ENCODE measurements around the gene CDC42EP2. TPM values are rescaled to one million over a fixed set of nuclear protein-coding genes. Genes with fewer than 3 reads are reported as not detected.
A peak's percentile ranks its signal among the peaks of the same experiment; 100 is the strongest.

The CDC42EP2 gene
- total and polyA plus RNA-seq, 10 of the 15 experiments (the other 5 are each of a cell fraction or from before 2014, with no cell fraction given) = 0.03 to 1.2 (median 0.09) TPM; not detected in 3

DNA sequence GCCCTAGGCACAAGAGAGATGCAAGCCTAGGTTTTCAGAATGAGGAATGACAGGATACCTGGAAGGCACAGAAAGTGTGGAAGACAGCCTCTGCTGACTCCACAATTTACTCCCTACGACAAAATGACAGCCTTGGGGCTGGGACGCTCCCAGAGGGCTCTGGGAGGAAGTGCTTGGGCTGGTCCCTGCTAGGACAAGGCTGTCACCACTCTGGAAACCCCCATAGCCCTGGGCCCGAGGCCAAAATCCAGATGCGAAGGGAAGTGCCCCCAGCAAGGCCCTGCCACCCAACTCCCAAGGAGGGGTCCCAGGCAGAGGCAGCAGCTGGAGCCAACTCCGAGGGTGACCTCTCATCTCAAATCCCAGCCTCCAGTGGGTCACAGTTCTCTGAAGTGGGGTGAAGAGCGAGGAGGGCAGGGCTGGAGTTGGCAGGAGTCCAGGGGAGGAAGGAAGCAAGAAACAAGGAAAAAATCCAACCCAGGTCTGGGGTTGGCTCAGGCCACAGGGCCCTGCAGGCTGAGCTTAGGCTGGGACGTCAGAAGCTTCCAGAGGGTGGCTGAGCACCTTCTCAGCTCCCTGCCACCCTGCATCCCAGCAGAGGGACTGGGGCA, 6.3 kb upstream of the CDC42EP2 start:
- Histone ChIP-seq H3K4me2 (ENCODE audit: control insufficient read depth, insufficient read depth) (no peak overlapping the region), H2AFZ (ENCODE audit: control insufficient read depth, low read depth, low read length) (no peak overlapping the region), H3K9me3 (replicated peaks; ENCODE audit: control insufficient read depth, insufficient read depth, low read length) (no peaks in the 10 kb centered on the region), H3K4me1 (ENCODE audit: control insufficient read depth, insufficient read depth, low read length) (0 out of 2 replicates have a peak, but pooled peaks cover 3% of the 10 kb centered on the region), H3K36me3 (ENCODE audit: control insufficient read depth in 2 of 2, insufficient read depth in 2 of 2, low read length in 1 of 2) (peaks cover 0 to 5% of the 10 kb centered on the region in 2 experiments; a peak in 2 of 4 replicates), H3K4me3 (no peak overlapping the region), H3K27ac (ENCODE audit: control insufficient read depth, insufficient read depth) (no peak overlapping the region), H3K79me2 (ENCODE audit: control insufficient read depth, insufficient read depth, low read length) (no peaks in the 10 kb centered on the region), H4K20me1 (ENCODE audit: control insufficient read depth, insufficient read depth) (no peaks in the 10 kb centered on the region), H3K9ac (ENCODE audit: control insufficient read depth, insufficient read depth, low read length) (no peak overlapping the region), H3K27me3 (replicated peaks in 1 of 2; ENCODE audit: control insufficient read depth in 2 of 2, insufficient read depth in 2 of 2, low read length in 1 of 2) (no peaks in the 10 kb centered on the region)
- no peak for FAIRE-seq
- ChIA-PET CTCF (interaction anchor here (0.8 to 1.2 kb wide), 2 partner anchors 22 to 33 kb away, joined by 3 read pairs; no protein-coding TSS in a partner anchor), RAD21 (ENCODE audit: unreplicated experiment) (no interaction called here), POLR2A (interaction anchor here (0.5 to 1.0 kb wide), 2 partner anchors 18 to 24 kb away, joined by 3 read pairs; no protein-coding TSS in a partner anchor), SMC1A (ENCODE audit: uncharacterized antibody, unreplicated experiment) (interaction anchor here (11.6 kb wide), 1 partner anchor 31 kb away, joined by 180 read pairs; no protein-coding TSS in a partner anchor)
- WGBS (ENCODE audit: insufficient coverage, insufficient replicate concordance, low lambda C conversion rate, missing lambda C conversion rate) = 35% methylated on average over 6 of the region's 7 CpGs
- peak; percentile 65 for ATAC-seq
- peak; percentile 65; the same call in 1 of the 2 replicates for TF ChIP-seq SPI1 (IDR thresholded peaks at IDR 0.05; ENCODE audit: borderline replicate concordance, insufficient read depth, low read depth, low read length)
- TF ChIP-seq ZNF687 (IDR thresholded peaks at IDR 0.05) = peak; percentile 30; the same call in 1 of the 2 replicates
- TF ChIP-seq RAD21 (IDR thresholded peaks at IDR 0.05; ENCODE audit: insufficient read depth, low read depth, low read length) = no peak
- TF ChIP-seq ZNF274 (IDR thresholded peaks at IDR 0.05; ENCODE audit: insufficient read depth, insufficient read length) = no peak
- TF ChIP-seq HCFC1 (IDR thresholded peaks at IDR 0.05; ENCODE audit: low read length) = no peak
- 0 out of 2 replicates have a peak, but pooled peaks have one; percentile 6 for TF ChIP-seq POLR2A (IDR thresholded peaks at IDR 0.05; ENCODE audit: low read depth, low read length)
- TF ChIP-seq MXI1 (IDR thresholded peaks at IDR 0.05; ENCODE audit: low read depth, low read length) = no peak
- TF ChIP-seq, protein P1, sequence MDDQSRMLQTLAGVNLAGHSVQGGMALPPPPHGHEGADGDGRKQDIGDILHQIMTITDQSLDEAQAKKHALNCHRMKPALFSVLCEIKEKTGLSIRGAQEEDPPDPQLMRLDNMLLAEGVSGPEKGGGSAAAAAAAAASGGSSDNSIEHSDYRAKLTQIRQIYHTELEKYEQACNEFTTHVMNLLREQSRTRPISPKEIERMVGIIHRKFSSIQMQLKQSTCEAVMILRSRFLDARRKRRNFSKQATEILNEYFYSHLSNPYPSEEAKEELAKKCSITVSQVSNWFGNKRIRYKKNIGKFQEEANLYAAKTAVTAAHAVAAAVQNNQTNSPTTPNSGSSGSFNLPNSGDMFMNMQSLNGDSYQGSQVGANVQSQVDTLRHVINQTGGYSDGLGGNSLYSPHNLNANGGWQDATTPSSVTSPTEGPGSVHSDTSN (IDR thresholded peaks at IDR 0.05; ENCODE audit: insufficient replicate concordance, low read depth, low read length) = no peak
- TF ChIP-seq PAX5 (IDR thresholded peaks at IDR 0.05; ENCODE audit: borderline replicate concordance, low read depth, low read length) = no peak
- peak; percentile 4; the same call in 1 of the 2 replicates for TF ChIP-seq IKZF1 (conservative IDR thresholded peaks at IDR 0.05)
- TF ChIP-seq SUPT20H (IDR thresholded peaks at IDR 0.05; ENCODE audit: borderline replicate concordance, control insufficient read depth, low read depth, low read length) = no peak
- DNase-seq (ENCODE audit: low read depth, low spot score) = no peak
- no TSS peak for BruUV-seq (replicated peaks)
- in situ Hi-C loops (cut with MboI) = no loop called here
- intact Hi-C loops (cut with micrococcal nuclease; ENCODE audit: unreplicated experiment) = no loop called here

All from GM12878 (cell line).